BLaER1 (cell line): Measurements from ENCODE around the gene FMN2.
A peak's percentile ranks its signal among the peaks of the same experiment; 100 is the strongest.

ENCODE experiments used
- H3K27ac ChIP-seq: shearing (Covaris generic); formaldehyde crosslinking; 2 replicates; pipeline ENCODE4 v1.8.1; 2022
- H3K27me3 ChIP-seq: shearing (Covaris generic); formaldehyde crosslinking; 2 replicates; pipeline ENCODE4 v1.8.1; 2022
- H3K36me3 ChIP-seq: shearing (Covaris generic); formaldehyde crosslinking; 2 replicates; pipeline ENCODE4 v1.8.1; 2022
- H3K4me1 ChIP-seq: shearing (Covaris generic); formaldehyde crosslinking; 2 replicates; pipeline ENCODE4 v1.8.1; 2022
- H3K4me2 ChIP-seq: shearing (Covaris generic); formaldehyde crosslinking; 2 replicates; pipeline ENCODE4 v1.8.1; 2022
- H3K4me3 ChIP-seq: shearing (Covaris generic); formaldehyde crosslinking; 2 replicates; pipeline ENCODE4 v1.8.1; 2022
- H3K9ac ChIP-seq: shearing (Covaris generic); formaldehyde crosslinking; 2 replicates; pipeline ENCODE4 v1.8.1; 2022
- H3K9me3 ChIP-seq: shearing (Covaris generic); formaldehyde crosslinking; 2 replicates; pipeline ENCODE4 v1.8.1; 2022
- H4K20me1 ChIP-seq: shearing (Covaris generic); formaldehyde crosslinking; 2 replicates; pipeline ENCODE4 v1.8.1; 2022
- Cebpa-rat ChIP-seq: shearing (Covaris generic); IDR thresholded peaks from 2 replicates; pipeline ENCODE4 v1.8.1; 2022

FMN2 gene

GRCh38 chr1:240499012-240499411 is 407.3 kb downstream of the FMN2 start:
- H3K27ac ChIP-seq = no peak overlapping the region; the same call in 1 of the 2 replicates
- H3K9ac ChIP-seq = no peak overlapping the region
- H4K20me1 ChIP-seq = no peaks in the 10 kb centered on the region
- H3K27me3 ChIP-seq = no peaks in the 10 kb centered on the region
- TF ChIP-seq Cebpa-rat = no peak
- H3K9me3 ChIP-seq = peaks cover 26% of the 10 kb centered on the region
- no peaks in the 10 kb centered on the region for H3K36me3 ChIP-seq
- H3K4me3 ChIP-seq = no peak overlapping the region
- peak overlapping the region; percentile 53 for H3K4me2 ChIP-seq
- H3K4me1 ChIP-seq = peaks cover 45% of the 10 kb centered on the region

- TF ChIP-seq Cebpa-rat = no peak
- no peaks in the 10 kb centered on the region for H4K20me1 ChIP-seq
- no peak overlapping the region for H3K4me3 ChIP-seq
- no peaks in the 10 kb centered on the region for H3K36me3 ChIP-seq
- no peak overlapping the region for H3K9ac ChIP-seq
- H3K27me3 ChIP-seq = no peaks in the 10 kb centered on the region
- peaks cover 28% of the 10 kb centered on the region for H3K9me3 ChIP-seq
- peaks cover 56% of the 10 kb centered on the region for H3K4me1 ChIP-seq
- no peak overlapping the region for H3K4me2 ChIP-seq
- no peak overlapping the region for H3K27ac ChIP-seq
Measured at GRCh38 chr1:240500647-240501046, 409.0 kb downstream of the FMN2 start.

GRCh38 chr1:240501115-240501514 is 409.4 kb downstream of the FMN2 start:
- H3K27ac ChIP-seq = no peak overlapping the region
- no peaks in the 10 kb centered on the region for H3K36me3 ChIP-seq
- no peak overlapping the region for H3K9ac ChIP-seq
- H3K9me3 ChIP-seq = peaks cover 29% of the 10 kb centered on the region
- no peak overlapping the region for H3K4me3 ChIP-seq
- no peaks in the 10 kb centered on the region for H4K20me1 ChIP-seq
- TF ChIP-seq Cebpa-rat = no peak
- no peaks in the 10 kb centered on the region for H3K27me3 ChIP-seq
- no peak overlapping the region for H3K4me2 ChIP-seq
- H3K4me1 ChIP-seq = peaks cover 56% of the 10 kb centered on the region

- H3K4me1 ChIP-seq = peaks cover 46% of the 10 kb centered on the region
- H3K9ac ChIP-seq = no peak overlapping the region; the same call in 1 of the 2 replicates
- H3K27ac ChIP-seq = peak overlapping the region; percentile 75
- H3K36me3 ChIP-seq = no peaks in the 10 kb centered on the region
- H3K9me3 ChIP-seq = peaks cover 38% of the 10 kb centered on the region
- peak overlapping the region; percentile 73 for H3K4me2 ChIP-seq
- no peaks in the 10 kb centered on the region for H4K20me1 ChIP-seq
- no peaks in the 10 kb centered on the region for H3K27me3 ChIP-seq
- H3K4me3 ChIP-seq = 0 out of 2 replicates have a peak overlapping the region, but pooled peaks have one; percentile 2
- TF ChIP-seq Cebpa-rat = no peak
Measured at GRCh38 chr1:240503036-240503435, 411.4 kb downstream of the FMN2 start.

- peaks cover 38% of the 10 kb centered on the region for H3K9me3 ChIP-seq
- no peaks in the 10 kb centered on the region for H3K27me3 ChIP-seq
- H4K20me1 ChIP-seq = no peaks in the 10 kb centered on the region
- H3K36me3 ChIP-seq = no peaks in the 10 kb centered on the region
- H3K27ac ChIP-seq = peak overlapping the region; percentile 75
- no peak for TF ChIP-seq Cebpa-rat
- peaks cover 41% of the 10 kb centered on the region for H3K4me1 ChIP-seq
- H3K4me3 ChIP-seq = 0 out of 2 replicates have a peak overlapping the region, but pooled peaks have one; percentile 2
- peak overlapping the region; percentile 73 for H3K4me2 ChIP-seq
- no peak overlapping the region; the same call in 1 of the 2 replicates for H3K9ac ChIP-seq
Measured at GRCh38 chr1:240503558-240503957, 411.9 kb downstream of the FMN2 start.

- Histone ChIP-seq H3K9me3 (peaks cover 27% of the 10 kb centered on the region), H3K36me3 (no peaks in the 10 kb centered on the region), H3K4me2 (no peak overlapping the region), H3K27ac (no peak overlapping the region), H3K27me3 (no peaks in the 10 kb centered on the region), H3K4me1 (peaks cover 32% of the 10 kb centered on the region), H4K20me1 (no peaks in the 10 kb centered on the region), H3K9ac (no peak overlapping the region), H3K4me3 (no peak overlapping the region)
- no peak for TF ChIP-seq Cebpa-rat
Measured at GRCh38 chr1:240506176-240506575, 414.5 kb downstream of the FMN2 start.

GRCh38 chr1:240508201-240508600 is 416.5 kb downstream of the FMN2 start:
- peaks cover 17% of the 10 kb centered on the region for H3K9me3 ChIP-seq

GRCh38 chr1:240508950-240509349 is 417.3 kb downstream of the FMN2 start:
- Histone ChIP-seq H3K9ac (no peak overlapping the region), H4K20me1 (no peaks in the 10 kb centered on the region), H3K36me3 (no peaks in the 10 kb centered on the region), H3K27me3 (no peaks in the 10 kb centered on the region), H3K27ac (no peak overlapping the region), H3K9me3 (peaks cover 24% of the 10 kb centered on the region), H3K4me1 (peaks cover 11% of the 10 kb centered on the region), H3K4me2 (no peak overlapping the region), H3K4me3 (no peak overlapping the region)
- TF ChIP-seq Cebpa-rat = no peak

More at GRCh38 chr1:240508201-240508600, 416.5 kb downstream of the FMN2 start:
- no peaks in the 10 kb centered on the region for H3K27me3 ChIP-seq
- H4K20me1 ChIP-seq = no peaks in the 10 kb centered on the region
- no peak for TF ChIP-seq Cebpa-rat
- peaks cover 19% of the 10 kb centered on the region for H3K4me1 ChIP-seq
- H3K4me2 ChIP-seq = no peak overlapping the region
- no peak overlapping the region for H3K4me3 ChIP-seq
- H3K36me3 ChIP-seq = no peaks in the 10 kb centered on the region
- no peak overlapping the region for H3K9ac ChIP-seq
- H3K27ac ChIP-seq = no peak overlapping the region

GRCh38 chr1:240511789-240512188 is 420.1 kb downstream of the FMN2 start:
- no peak overlapping the region for H3K27ac ChIP-seq
- H3K4me3 ChIP-seq = no peak overlapping the region
- no peaks in the 10 kb centered on the region for H3K27me3 ChIP-seq
- no peaks in the 10 kb centered on the region for H4K20me1 ChIP-seq
- TF ChIP-seq Cebpa-rat = no peak
- H3K4me1 ChIP-seq = no peaks in the 10 kb centered on the region
- no peak overlapping the region for H3K9ac ChIP-seq
- H3K9me3 ChIP-seq = peaks cover 13% of the 10 kb centered on the region
- H3K36me3 ChIP-seq = no peaks in the 10 kb centered on the region
- H3K4me2 ChIP-seq = no peak overlapping the region

GRCh38 chr1:240515505-240515904 is 423.8 kb downstream of the FMN2 start:
- Histone ChIP-seq H3K4me2 (no peak overlapping the region), H3K9me3 (peaks cover 20% of the 10 kb centered on the region), H3K27ac (no peak overlapping the region), H3K27me3 (no peaks in the 10 kb centered on the region), H3K4me3 (no peak overlapping the region), H3K4me1 (no peaks in the 10 kb centered on the region), H4K20me1 (no peaks in the 10 kb centered on the region), H3K9ac (no peak overlapping the region), H3K36me3 (no peaks in the 10 kb centered on the region)
- TF ChIP-seq Cebpa-rat = no peak

GRCh38 chr1:240516069-240516468 is 424.4 kb downstream of the FMN2 start:
- no peaks in the 10 kb centered on the region for H4K20me1 ChIP-seq
- H3K4me2 ChIP-seq = no peak overlapping the region
- H3K4me1 ChIP-seq = peaks cover 4% of the 10 kb centered on the region
- no peak overlapping the region for H3K9ac ChIP-seq
- no peak for TF ChIP-seq Cebpa-rat
- H3K27ac ChIP-seq = no peak overlapping the region
- peaks cover 26% of the 10 kb centered on the region for H3K9me3 ChIP-seq
- H3K4me3 ChIP-seq = no peak overlapping the region
- H3K36me3 ChIP-seq = no peaks in the 10 kb centered on the region
- H3K27me3 ChIP-seq = no peaks in the 10 kb centered on the region
